GM18507 (cell line): ENCODE measurements around the gene RPP38.

Experiments used
- DNase-seq: peaks from one replicate; pipeline ENCODE4 v3.0.0; 2011; ENCODE audit warnings: low read depth; ENCODE audit not compliant: insufficient read length; ENCODE audit errors: extremely low spot score
- FAIRE-seq: peaks from 2 replicates; lab custom pipeline; 2011; peaks lifted over from hg19 to GRCh38; lab: Jason Lieb, UNC

Gene RPP38

GRCh38 chr10:15147594-15148392 is 50.6 kb downstream of the RPP38 start:
- no peak for FAIRE-seq
- no peak for DNase-seq

- FAIRE-seq (no peak), DNase-seq (no peak)
Measured at GRCh38 chr10:15149042-15149771, 52.1 kb downstream of the RPP38 start.

GRCh38 chr10:15150563-15150962 is 53.4 kb downstream of the RPP38 start:
- DNase-seq (no peak), FAIRE-seq (no peak)

GRCh38 chr10:15152556-15152955 is 55.4 kb downstream of the RPP38 start:
- no peak for FAIRE-seq
- no peak for DNase-seq
